Inferior parietal cortex (tissue), 1 donor: ENCODE data around the gene RABGGTA.
"Not testable (repeated sequence)": the region's sequence is repeated elsewhere in the genome, so short reads cannot be mapped to it uniquely, and the experiment has no call there.

Experiments used
- DNase-seq: peaks from one replicate; pipeline ENCODE4 v3.0.0-alpha.2; 2016; ENCODE audit errors: extremely low spot score

Gene RABGGTA

GRCh38 chr14:24216876-24217275 lies 54.5 kb downstream of the RABGGTA start:
- not testable (repeated sequence) for DNase-seq

- no peak for DNase-seq
These were observed 55.1 kb downstream of the RABGGTA start for GRCh38 chr14:24216345-24216699.
